ENCODE data around the gene NUP210L.

The NUP210L gene

GRCh38 chr1:153963850-153964331, 191.0 kb downstream of the NUP210L start:
- DNase-seq (ENCODE audit: low read depth), result no peak

- DNase-seq (ENCODE audit: low read depth), result peak; percentile 87
Measured at GRCh38 chr1:153963030-153963849, 191.6 kb downstream of the NUP210L start, which contains the start of gene SLC39A1. TSS of gene SLC39A1 (minus strand) at chr1:153963537. CDS start at chr1:153962715, 822 bp downstream.

GRCh38 chr1:153962088-153963029, 192.5 kb downstream of the NUP210L start:
- no peak for DNase-seq (ENCODE audit: low read depth)

GRCh38 chr1:153961421-153961820, 193.5 kb downstream of the NUP210L start:
- DNase-seq (ENCODE audit: low read depth), result no peak

GRCh38 chr1:153960206-153960605, 194.7 kb downstream of the NUP210L start:
- no peak for DNase-seq (ENCODE audit: low read depth)

GRCh38 chr1:153959454-153959853, 195.4 kb downstream of the NUP210L start:
- DNase-seq (ENCODE audit: low read depth), result no peak

- DNase-seq (ENCODE audit: low read depth), result no peak
Measured at GRCh38 chr1:153958961-153959260, 196.0 kb downstream of the NUP210L start.

GRCh38 chr1:153958111-153958960, 196.5 kb downstream of the NUP210L start, which contains the start of gene CRTC2:
TSS of gene CRTC2 (minus strand) at chr1:153958612. CDS start at chr1:153958497, 115 bp downstream.
- peak; percentile 92 for DNase-seq (ENCODE audit: low read depth)

GRCh38 chr1:153957744-153958110, 197.1 kb downstream of the NUP210L start:
- DNase-seq (ENCODE audit: low read depth), result peak; percentile 14

GRCh38 chr1:153956997-153957715, 197.7 kb downstream of the NUP210L start:
- DNase-seq (ENCODE audit: low read depth), result no peak

- no peak for DNase-seq (ENCODE audit: low read depth)
Measured at GRCh38 chr1:153954826-153955225, 200.0 kb downstream of the NUP210L start.

- no peak for DNase-seq (ENCODE audit: low read depth)
Measured at GRCh38 chr1:153953859-153954365, 201.0 kb downstream of the NUP210L start.

GRCh38 chr1:153951801-153952200, 203.1 kb downstream of the NUP210L start:
- DNase-seq (ENCODE audit: low read depth), result no peak

- no peak for DNase-seq (ENCODE audit: low read depth)
Measured at GRCh38 chr1:153951183-153951582, 203.7 kb downstream of the NUP210L start.

GRCh38 chr1:153946622-153947241, 208.1 kb downstream of the NUP210L start, which contains the start of gene DENND4B:
TSS of gene DENND4B (minus strand) at chr1:153946718. CDS start at chr1:153944374, 2,344 bp downstream.
- peak; percentile 68 for DNase-seq (ENCODE audit: low read depth)

- peak; percentile 59 for DNase-seq (ENCODE audit: low read depth)
Measured at GRCh38 chr1:153945795-153946621, 208.9 kb downstream of the NUP210L start.

- DNase-seq (ENCODE audit: low read depth), result peak; percentile 66
Measured at GRCh38 chr1:153945131-153945794, 209.6 kb downstream of the NUP210L start.

- no peak for DNase-seq (ENCODE audit: low read depth)
Measured at GRCh38 chr1:153944827-153945117, 210.1 kb downstream of the NUP210L start.

Data from stimulated activated CD8-positive, alpha-beta memory T cell treated with anti-CD3 and anti-CD28 coated beads, Interleukin-12 subunit alpha, Interleukin-12 subunit beta, amount 100 ng/mL, for 4 hours (primary cell).